HG03196 (cell line): ENCODE measurements around the gene TUBA1B.

Source experiments
- ATAC-seq: cut with Tn5 transposase; IDR thresholded peaks from one replicate; pipeline ENCODE4 v1.9.1; 2021; ENCODE audit not compliant: unreplicated experiment

Gene TUBA1B

DNA sequence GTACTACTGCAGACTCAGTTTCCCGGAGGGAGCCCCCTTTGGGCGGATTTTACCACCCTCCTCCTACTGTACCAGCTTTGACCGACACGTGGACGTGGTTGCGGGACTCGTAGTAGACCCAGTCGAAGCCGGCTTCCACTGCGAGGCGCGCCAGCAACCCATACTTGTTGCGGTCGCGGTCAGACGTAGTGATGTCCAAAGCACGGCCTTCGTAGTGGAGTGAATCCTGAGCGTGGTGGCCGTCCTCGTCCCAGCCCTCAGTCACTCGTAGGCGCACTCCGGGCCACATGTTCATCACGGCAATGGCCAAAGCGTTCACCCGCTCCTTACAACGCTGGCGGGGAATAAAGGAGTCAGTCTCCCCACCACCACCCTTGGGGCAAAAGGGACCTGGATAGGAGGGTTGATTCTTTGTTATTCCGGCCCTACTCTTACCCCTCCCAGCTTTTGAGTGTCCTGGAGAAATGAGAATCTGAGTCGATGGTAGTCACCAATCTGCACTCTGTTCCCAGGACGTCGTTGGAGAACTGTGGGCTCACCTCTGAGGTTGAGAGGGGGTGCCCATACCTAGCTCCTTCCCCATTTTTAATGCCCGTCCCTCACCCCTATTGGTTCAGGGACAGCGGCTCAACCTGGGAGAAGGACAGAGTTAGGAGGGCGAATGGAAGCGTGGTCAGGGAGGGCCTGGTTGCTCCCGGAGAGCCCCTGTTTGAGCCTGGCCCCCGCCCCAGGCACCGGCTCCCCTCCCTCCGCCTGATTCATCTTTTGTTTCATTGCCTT is 39.9 kb downstream of the TUBA1B start:
- ATAC-seq = no peak

- ATAC-seq = no peak
Measured at GRCh38 chr12:49089821-49090773, 41.1 kb downstream of the TUBA1B start.

- ATAC-seq = no peak
Measured at GRCh38 chr12:49088932-49089330, 42.3 kb downstream of the TUBA1B start.

DNA sequence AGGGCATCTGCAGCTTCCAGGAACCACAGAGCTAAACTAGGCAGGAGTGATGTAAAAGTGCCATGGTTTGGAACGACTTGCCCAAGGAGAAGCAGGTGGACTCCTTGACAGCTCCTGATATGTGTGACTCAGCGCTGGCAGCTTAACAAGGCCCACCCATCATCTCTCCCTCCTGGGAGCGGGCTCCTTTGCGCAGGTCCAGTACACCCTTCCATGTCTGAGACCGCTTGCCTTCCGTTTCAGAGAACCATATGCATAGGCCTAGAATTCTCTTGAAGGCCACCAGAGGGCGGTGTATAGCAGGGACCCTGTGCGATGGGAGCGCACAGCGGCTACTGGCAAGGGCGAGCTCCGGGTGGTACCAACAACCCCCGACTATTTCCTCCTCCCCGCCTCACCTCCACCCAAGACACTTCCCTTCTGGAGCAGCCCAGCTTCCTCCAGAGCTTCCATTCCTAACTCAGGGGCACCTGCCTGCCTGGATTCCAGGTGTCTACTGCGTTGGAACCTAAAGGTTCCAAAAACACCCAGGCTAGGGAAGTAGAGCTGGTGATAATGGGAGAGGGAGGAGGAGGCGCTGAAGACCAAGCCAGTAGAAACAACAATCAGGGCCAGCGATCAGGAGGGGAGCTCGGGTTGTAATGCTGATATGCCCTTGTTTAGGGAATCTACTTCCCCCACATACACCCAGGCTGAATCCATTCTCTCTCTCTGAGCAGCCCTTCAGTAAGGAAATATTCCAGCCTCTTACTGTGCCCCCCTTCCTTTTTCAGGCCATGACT is 42.9 kb downstream of the TUBA1B start:
- ATAC-seq = peak; percentile 67

GRCh38 chr12:49086116-49086515 is 45.1 kb downstream of the TUBA1B start:
- no peak for ATAC-seq

DNA sequence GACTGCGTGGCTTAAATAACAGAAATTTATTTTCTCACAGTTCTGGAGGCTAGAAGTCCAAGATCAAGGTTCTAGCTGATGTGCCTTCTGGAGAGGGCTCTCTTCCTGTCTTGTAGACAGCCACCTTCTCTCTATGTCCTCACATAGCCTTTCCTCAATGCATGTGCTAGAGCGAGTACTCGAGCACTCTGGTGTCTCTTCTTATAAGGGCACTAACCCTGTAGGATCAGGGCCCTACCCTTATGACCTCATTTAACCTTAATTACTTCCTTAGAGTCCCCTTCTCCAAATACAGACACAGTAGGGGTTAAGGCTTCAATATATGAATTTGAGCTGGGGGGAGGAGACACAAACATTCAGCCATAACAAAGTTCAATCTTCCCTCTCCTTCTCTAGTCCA is 46.8 kb downstream of the TUBA1B start:
- ATAC-seq = no peak

GRCh38 chr12:49079793-49080192 is 51.4 kb downstream of the TUBA1B start:
- ATAC-seq = no peak
